ENCODE measurements around the gene ADGRL3. TPM values are rescaled to one million over a fixed set of nuclear protein-coding genes. Genes with fewer than 3 reads are reported as not detected.
"Not testable (repeated sequence)": the region's sequence is repeated elsewhere in the genome, so short reads cannot be mapped to it uniquely, and the experiment has no call there.

ADGRL3 gene
- total RNA-seq, 1 donor from 2014 or later: 45.9 TPM

GRCh38 chr4:61938250-61938846 is 738.2 kb downstream of the ADGRL3 start:
- DNase-seq (ENCODE audit: low spot score) (no peak), ATAC-seq (no peak)
- intact Hi-C loops (cut with DNase I): no loop called here

GRCh38 chr4:61950625-61951024 is 750.5 kb downstream of the ADGRL3 start:
- ATAC-seq (no peak), DNase-seq (ENCODE audit: low spot score) (no peak)
- intact Hi-C loops (cut with DNase I): no loop called here

- no peak for ATAC-seq
- intact Hi-C loops (cut with DNase I): no loop called here
- DNase-seq (ENCODE audit: low spot score): no peak
Measured at GRCh38 chr4:61953386-61953785, 753.3 kb downstream of the ADGRL3 start.

DNA sequence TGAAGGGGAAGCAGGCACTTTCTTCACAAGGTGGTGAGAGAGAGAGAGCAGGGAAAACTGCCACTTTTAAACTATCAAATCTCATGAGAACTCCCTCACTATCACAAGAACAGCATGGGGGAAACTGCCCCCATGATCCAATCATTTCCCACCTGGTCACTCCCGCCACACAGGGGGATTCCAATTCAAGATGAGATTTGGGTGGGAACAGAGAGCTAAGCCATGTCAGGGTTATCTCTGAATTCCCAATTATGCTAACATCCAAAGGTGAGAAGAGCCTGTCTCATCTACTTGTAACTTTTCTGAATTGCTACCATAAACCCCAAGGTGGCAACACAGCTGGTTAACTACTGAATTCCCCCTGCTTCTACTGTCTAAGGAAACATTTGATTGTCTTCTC is 758.5 kb downstream of the ADGRL3 start:
- DNase-seq (ENCODE audit: low spot score) (no peak), ATAC-seq (no peak)
- intact Hi-C loops (cut with DNase I): no loop called here

DNA sequence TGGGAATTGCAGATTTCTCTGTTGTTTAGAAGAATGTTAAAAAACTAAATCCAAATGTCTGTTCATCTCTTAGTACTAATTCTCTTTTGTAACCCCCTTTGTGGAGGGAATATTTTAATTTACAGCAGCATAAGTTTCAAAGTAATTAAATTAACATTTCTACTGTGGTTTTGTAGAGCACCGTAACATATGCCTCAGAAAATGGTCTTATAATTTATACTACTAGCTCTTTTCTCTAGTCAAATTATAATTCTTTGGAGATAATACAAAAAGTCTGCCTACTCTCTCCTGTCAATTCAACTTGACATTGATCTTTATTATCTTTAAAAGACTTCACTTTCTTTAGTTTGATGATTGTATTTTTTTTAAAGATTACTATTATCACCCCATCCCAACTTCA is 759.0 kb downstream of the ADGRL3 start:
- DNase-seq (ENCODE audit: low spot score) (no peak), ATAC-seq (no peak)
- intact Hi-C loops (cut with DNase I): no loop called here

DNA sequence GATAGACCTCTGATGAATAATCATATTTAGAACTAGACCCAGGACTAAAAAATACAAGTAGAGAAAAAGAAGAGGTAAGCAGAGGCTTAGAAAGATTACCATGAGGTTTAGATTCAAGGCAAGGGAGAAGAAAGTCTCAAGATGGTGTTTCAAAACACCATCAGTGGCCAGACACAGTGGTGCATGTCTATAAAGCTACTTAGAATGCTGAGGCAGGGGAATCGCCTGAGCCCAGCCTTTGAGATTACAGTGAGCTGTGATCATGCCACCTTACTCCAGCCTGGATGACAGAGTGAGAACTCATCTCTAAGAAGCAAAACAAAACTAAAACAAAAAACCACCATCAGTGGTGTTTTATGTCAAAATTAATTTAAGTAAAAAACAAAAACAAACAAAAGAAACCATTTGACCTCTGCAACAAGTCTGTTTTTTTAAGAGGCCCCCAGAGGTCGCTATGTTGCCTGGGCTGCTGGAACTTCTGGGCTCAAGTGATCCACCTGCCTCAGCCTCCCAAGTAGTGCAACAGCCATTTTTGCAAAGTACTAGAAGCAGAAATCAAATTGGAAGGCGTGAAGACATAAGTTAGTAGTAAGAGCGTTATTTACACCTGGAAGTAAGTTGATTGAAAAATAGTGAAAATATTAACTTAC is 784.3 kb downstream of the ADGRL3 start:
- ATAC-seq: no peak
- intact Hi-C loops (cut with DNase I): no loop called here
- no peak for DNase-seq (ENCODE audit: low spot score)

DNA sequence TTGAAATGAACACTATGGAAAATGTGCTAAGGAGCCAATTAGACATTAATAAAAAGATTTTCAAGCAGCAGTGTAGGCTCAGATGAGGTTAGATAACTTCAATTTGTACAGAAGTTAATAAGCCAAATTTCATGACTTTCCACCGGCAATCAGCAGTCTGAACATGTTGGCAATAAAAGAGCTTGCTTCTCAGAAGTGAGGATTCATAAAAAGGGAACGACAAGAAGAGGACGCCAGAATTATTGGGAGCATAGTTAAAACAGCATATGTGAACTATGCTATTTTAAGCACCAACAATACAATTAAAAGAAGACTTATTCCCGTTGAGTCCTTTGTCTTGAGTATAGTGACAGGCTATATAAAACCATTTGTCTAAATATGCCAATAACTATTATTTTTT is 785.3 kb downstream of the ADGRL3 start:
- intact Hi-C loops (cut with DNase I): no loop called here
- no peak for ATAC-seq
- no peak for DNase-seq (ENCODE audit: low spot score)

GRCh38 chr4:61986929-61987328 is 786.8 kb downstream of the ADGRL3 start:
- intact Hi-C loops (cut with DNase I); ATAC-seq: not testable (repeated sequence)

DNA sequence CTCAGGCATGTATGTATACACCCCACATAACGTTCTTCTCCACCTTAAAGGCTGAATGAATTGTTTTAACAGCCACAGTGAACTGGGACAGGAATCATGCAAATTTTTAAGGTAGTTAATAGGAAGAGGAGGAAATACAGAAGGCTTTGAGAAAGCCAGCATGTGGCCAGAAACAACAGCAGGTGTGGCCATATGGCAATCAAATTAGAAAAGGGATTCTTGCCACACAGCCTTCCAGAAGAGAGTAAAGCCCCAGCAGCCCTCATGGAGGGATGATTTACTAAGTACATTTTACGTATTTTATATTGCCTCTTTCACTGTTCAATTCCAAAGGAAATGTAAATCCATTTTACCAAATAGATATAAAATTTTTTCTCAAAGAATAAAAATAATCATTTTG is 792.2 kb downstream of the ADGRL3 start:
- intact Hi-C loops (cut with DNase I): no loop called here

More at GRCh38 chr4:61986929-61987328, 786.8 kb downstream of the ADGRL3 start:
- not testable (repeated sequence) for DNase-seq (ENCODE audit: low spot score)

DNA sequence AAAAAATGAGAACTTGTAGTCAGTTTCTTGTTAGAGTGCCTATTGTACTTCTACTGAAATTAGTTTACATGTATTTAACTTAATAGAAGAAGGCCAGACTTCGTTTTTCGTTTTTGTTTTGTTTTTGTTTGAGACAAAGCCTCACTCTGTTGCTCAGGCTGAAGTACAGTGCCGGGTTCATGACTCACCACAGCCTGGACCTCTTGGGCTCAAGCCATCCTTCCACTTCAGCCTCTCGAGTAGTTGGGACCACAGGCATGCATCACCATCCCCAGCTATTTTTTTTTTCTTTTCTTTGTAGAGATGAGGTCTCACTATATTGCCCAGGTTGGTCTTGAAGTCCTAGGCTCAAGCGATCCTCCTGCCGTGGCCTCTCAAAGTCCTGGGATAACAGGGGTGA is 793.9 kb downstream of the ADGRL3 start:
- intact Hi-C loops (cut with DNase I): no loop called here
- no peak for ATAC-seq
- no peak for DNase-seq (ENCODE audit: low spot score)

More for the DNA sequence above, 792.2 kb downstream of the ADGRL3 start:
- ATAC-seq (no peak), DNase-seq (ENCODE audit: low spot score) (no peak)

DNA sequence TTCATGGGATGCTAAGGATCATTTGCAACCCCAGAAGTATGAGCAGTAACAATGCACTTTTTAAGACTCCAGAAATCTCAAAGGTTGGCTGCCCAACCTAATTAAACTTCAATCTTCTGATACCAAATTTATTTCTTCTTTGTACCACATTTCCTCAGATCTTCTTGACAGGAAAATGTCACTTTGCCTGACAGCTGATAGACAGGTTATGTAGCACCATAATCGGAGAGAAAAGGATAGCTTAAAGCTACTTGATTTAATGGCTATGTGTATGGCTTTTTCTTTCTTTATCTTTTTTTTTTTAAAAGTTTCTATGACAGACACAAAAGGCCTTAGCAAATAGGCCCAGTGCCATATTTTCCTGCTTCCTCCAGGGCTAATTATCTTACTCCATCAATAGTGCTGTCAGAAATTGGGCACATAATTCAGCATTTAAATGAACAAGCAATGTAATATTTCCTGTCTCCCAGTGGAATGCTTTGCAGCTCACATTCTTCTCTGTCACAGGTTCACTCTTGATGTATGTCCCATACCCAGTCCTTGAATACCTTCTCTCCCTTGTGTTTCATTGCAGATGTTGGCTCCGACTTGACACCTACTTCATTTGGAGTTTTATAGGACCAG is 795.7 kb downstream of the ADGRL3 start:
- intact Hi-C loops (cut with DNase I): no loop called here
- DNase-seq (ENCODE audit: low spot score): no peak
- no peak for ATAC-seq

GRCh38 chr4:61996943-61997342 is 796.8 kb downstream of the ADGRL3 start:
- intact Hi-C loops (cut with DNase I): no loop called here
- peak; percentile 58 for ATAC-seq
- DNase-seq (ENCODE audit: low spot score): no peak

DNA sequence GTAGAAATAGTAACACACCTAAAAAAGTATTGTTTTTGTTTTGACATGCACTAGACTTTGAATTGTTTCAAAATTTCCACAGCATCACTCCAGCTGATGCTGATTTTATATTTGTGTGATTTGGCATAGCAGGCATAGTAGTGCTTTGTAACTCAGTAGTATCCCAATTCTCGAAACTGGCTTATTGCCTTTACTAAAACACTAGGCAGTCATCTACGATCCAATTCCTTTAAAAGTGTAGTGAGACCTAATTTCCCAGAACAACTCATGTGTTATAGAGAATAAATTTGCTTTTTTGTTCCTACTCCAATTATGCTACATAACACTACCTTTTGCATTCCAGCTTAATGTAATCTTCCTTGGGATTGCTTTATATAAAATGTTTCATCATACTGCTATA is 797.7 kb downstream of the ADGRL3 start:
- ATAC-seq: no peak
- DNase-seq (ENCODE audit: low spot score): no peak
- intact Hi-C loops (cut with DNase I): no loop called here

- ATAC-seq (no peak), DNase-seq (ENCODE audit: low spot score) (no peak)
- intact Hi-C loops (cut with DNase I): no loop called here
Measured at GRCh38 chr4:62003695-62004094, 803.6 kb downstream of the ADGRL3 start.

GRCh38 chr4:62004881-62005280 is 804.8 kb downstream of the ADGRL3 start:
- ATAC-seq: no peak
- no peak for DNase-seq (ENCODE audit: low spot score)
- intact Hi-C loops (cut with DNase I): no loop called here

- DNase-seq (ENCODE audit: low spot score) (no peak), ATAC-seq (no peak)
- intact Hi-C loops (cut with DNase I): no loop called here
Measured at GRCh38 chr4:62006108-62006507, 806.0 kb downstream of the ADGRL3 start.

- DNase-seq (ENCODE audit: low spot score) (no peak), ATAC-seq (no peak)
- intact Hi-C loops (cut with DNase I): no loop called here
Measured at GRCh38 chr4:62015043-62015739, 815.1 kb downstream of the ADGRL3 start.

GRCh38 chr4:62018537-62018936 is 818.4 kb downstream of the ADGRL3 start:
- intact Hi-C loops (cut with DNase I): no loop called here
- DNase-seq (ENCODE audit: low spot score): no peak
- ATAC-seq: no peak

DNA sequence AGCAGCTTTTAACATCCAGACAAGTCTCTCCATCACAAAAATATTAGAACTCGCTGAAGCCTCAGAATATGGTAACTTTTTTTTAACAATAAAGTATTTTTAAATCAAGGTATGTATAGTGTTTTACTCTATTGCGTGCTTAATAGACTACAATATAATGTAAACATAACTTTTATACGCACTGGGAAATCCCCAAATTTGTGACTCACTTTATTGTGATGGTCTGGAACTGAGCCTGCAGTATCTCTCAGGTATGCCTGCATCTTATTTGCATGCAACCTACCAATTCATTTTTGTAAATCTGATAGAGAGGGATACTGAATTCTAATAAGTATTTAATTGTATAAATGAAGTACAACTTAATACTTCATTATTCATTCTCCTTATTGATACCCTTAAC is 823.5 kb downstream of the ADGRL3 start:
- DNase-seq (ENCODE audit: low spot score) (no peak), ATAC-seq (no peak)
- intact Hi-C loops (cut with DNase I): no loop called here

- ATAC-seq: no peak
Measured at GRCh38 chr4:62028745-62029144, 828.6 kb downstream of the ADGRL3 start.

More at GRCh38 chr4:62028745-62029144, 828.6 kb downstream of the ADGRL3 start:
- no peak for DNase-seq (ENCODE audit: low spot score)
- intact Hi-C loops (cut with DNase I): no loop called here
